Stimulated activated naive CD8-positive, alpha-beta T cell treated with anti-CD3 and anti-CD28 coated beads, Interleukin-15, Interleukin-2, amounts not matched to agents 100 ng/mL and 50 ng/mL, for 24 hours (primary cell): ENCODE measurements around the gene CD72.
A peak's percentile ranks its signal among the peaks of the same experiment; 100 is the strongest.
"Not testable (repeated sequence)": the region's sequence is repeated elsewhere in the genome, so short reads cannot be mapped to it uniquely, and the experiment has no call there.

Source experiments
- H3K27ac Mint-ChIP-seq: one replicate; pipeline ENCODE4 v1.8.0; 2021; ENCODE audit warnings: mild to moderate bottlenecking, mixed read lengths
- H3K27me3 Mint-ChIP-seq: one replicate; pipeline ENCODE4 v1.8.0; 2021; ENCODE audit warnings: mixed read lengths
- H3K36me3 Mint-ChIP-seq: one replicate; pipeline ENCODE4 v1.8.0; 2021; ENCODE audit warnings: low read depth, mixed read lengths
- H3K4me1 Mint-ChIP-seq: one replicate; pipeline ENCODE4 v1.8.0; 2021; ENCODE audit warnings: low read depth, mixed read lengths
- H3K4me3 Mint-ChIP-seq: one replicate; pipeline ENCODE4 v1.8.0; 2021; ENCODE audit warnings: mild to moderate bottlenecking, mixed read lengths
- H3K9me3 Mint-ChIP-seq: one replicate; pipeline ENCODE4 v1.8.0; 2021; ENCODE audit warnings: mixed read lengths

Gene CD72

DNA sequence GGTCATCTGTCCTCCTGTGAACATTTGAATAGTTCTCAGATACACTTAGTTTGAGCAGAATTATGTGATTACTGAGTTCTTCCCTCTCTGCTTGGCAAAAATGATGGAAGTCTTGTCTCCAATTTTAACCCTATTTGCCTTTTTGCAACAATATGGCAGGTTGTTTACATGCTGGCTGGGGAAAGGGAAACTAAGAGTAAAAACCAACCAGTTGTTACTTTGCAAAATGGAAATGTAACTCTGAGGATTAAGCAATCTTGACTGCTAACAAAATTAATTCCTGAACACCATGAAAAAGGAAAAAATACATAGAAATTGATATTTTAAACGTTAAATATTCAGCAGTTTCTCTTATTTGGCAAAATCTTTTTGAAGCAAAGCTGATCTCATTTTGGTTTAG, 21.4 kb upstream of the CD72 start:
- H3K9me3 Mint-ChIP-seq = peaks cover 5% of the 10 kb centered on the region
- peak overlapping the region; percentile 95 for H3K27ac Mint-ChIP-seq
- H3K4me3 Mint-ChIP-seq = peak overlapping the region; percentile 71
- no peaks in the 10 kb centered on the region for H3K27me3 Mint-ChIP-seq
- peaks cover 73% of the 10 kb centered on the region for H3K4me1 Mint-ChIP-seq
- H3K36me3 Mint-ChIP-seq = peaks cover 22% of the 10 kb centered on the region

DNA sequence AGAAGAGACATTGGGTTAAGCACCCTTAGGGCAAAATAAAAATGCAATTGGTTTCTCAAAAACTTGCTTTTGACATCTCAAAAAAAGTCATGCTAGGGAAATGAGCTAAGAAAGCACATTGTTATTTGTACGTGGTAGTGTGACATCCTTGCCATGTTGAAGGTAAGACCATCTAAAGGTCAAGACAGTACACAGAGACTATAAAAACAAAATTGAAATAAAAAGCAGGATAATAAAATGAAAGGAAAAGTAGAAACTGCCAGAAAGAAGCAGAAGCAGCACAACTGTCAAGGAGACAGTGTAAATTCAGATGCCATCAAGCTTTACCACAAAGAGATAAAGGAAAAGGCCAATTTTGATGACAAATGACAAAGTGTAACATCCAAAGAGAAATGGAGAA, 21.0 kb upstream of the CD72 start:
- peak overlapping the region; percentile 71 for H3K4me3 Mint-ChIP-seq
- peaks cover 18% of the 10 kb centered on the region for H3K36me3 Mint-ChIP-seq
- peak overlapping the region; percentile 95 for H3K27ac Mint-ChIP-seq
- H3K4me1 Mint-ChIP-seq = peaks cover 72% of the 10 kb centered on the region
- H3K9me3 Mint-ChIP-seq, H3K27me3 Mint-ChIP-seq: not testable (repeated sequence)

DNA sequence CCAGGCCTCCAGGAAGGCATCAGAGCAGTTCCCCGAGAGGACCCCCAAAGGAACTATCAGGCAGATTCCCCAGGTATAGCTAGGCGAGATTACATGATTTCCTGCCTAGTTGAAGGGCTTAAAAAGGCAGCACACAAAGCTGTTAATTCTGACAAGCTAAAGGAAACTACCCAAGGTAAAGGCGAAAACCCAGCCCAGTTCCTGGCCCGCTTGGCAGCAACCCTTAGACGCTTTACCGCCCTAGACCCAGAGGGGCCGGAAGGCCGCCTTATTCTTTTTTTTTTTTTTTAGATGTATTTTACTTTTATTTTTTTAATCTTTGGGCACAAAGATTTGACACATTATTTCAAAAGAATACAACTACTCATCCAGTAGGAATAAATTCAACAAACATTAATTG, 20.5 kb upstream of the CD72 start:
- peaks cover 70% of the 10 kb centered on the region for H3K4me1 Mint-ChIP-seq
- H3K36me3 Mint-ChIP-seq = peaks cover 18% of the 10 kb centered on the region
- not testable (repeated sequence) for H3K27me3 Mint-ChIP-seq, H3K9me3 Mint-ChIP-seq
- peak overlapping the region; percentile 71 for H3K4me3 Mint-ChIP-seq
- peak overlapping the region; percentile 95 for H3K27ac Mint-ChIP-seq

DNA sequence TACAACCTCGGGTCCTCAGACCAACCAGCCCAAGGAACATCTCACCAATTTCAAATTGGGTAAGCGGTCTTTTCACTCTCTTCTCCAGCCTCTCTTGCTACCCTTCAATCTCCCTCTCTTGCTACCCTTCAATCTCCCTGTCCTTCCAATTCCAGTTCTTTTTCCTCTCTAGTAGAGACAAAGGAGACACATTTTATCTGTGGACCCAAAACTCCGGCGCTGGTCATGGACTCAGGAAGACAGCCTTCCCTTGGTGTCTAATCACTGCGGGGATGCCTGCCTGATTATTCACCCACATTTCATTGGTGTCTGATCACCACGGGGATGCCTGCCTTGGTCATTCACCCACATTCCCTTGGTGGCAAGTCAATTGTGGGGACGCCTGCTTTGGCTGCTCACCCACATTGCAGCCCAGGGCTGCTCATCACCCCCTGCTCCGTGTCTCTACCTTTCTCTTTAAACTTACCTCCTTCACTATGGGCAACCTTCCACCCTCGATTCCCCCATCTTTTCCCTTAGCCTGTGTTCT, 19.3 kb upstream of the CD72 start:
- Mint-ChIP-seq H3K27ac (peak overlapping the region; percentile 91), H3K4me1 (peaks cover 70% of the 10 kb centered on the region)
- not testable (repeated sequence) for H3K4me3 Mint-ChIP-seq

DNA sequence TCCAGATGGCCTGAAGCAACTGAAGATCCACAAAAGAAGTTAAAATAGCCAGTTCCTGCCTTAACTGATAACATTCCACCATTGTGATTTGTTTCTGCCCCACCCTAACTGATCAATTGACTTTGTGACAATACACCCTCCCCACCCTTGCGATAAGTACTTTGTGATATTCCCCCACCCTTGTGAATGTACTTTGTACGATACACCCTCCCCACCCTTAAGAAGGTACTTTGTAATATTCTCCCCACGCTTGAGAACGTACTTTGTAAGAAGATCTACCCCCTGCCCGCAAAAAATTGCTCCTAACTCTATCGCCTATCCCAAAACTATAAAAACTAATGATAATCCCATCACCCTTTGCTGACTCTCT, 18.6 kb upstream of the CD72 start:
- H3K27me3 Mint-ChIP-seq, H3K9me3 Mint-ChIP-seq, H3K4me3 Mint-ChIP-seq: not testable (repeated sequence)
- peak overlapping the region; percentile 91 for H3K27ac Mint-ChIP-seq
- peaks cover 70% of the 10 kb centered on the region for H3K4me1 Mint-ChIP-seq
- peaks cover 18% of the 10 kb centered on the region for H3K36me3 Mint-ChIP-seq

More for the DNA sequence above, 19.3 kb upstream of the CD72 start:
- H3K27me3 Mint-ChIP-seq, H3K9me3 Mint-ChIP-seq: not testable (repeated sequence)
- peaks cover 18% of the 10 kb centered on the region for H3K36me3 Mint-ChIP-seq

DNA sequence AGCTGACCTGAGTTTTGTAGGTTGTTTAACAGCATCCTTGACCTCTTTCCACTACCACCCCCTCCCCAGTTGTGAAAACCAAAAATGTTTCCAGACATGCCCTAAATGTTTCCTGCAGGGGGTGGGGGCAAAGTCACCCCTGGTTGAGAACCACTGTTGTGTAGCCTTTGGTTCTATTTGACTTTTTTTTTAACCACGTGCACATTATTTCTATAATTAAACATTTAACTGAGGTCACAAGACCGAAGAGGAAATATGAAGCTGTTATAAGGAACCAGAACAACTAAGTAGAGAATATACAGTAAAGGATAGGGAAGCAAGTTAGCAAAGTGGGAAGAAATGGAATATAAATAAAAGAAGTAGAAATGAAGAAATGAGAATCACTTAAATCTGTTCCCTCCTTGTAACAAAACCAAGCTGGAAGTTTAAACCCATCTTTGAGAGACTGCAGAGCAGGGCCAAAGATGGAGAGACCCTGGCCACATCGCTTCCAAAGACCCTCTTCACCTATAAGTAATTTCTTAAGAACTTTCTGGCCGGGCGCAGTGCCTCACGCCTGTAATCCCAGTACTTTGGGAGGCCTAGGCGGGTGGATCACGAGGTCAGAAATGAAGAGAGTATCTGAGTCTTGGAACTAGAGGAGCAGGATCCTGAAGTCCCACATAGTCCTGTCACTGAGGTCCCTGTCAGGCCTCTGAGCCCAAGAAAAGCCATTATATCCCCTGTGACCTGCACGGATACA, 18.1 kb upstream of the CD72 start:
- H3K4me1 Mint-ChIP-seq = peaks cover 65% of the 10 kb centered on the region
- peak overlapping the region; percentile 58 for H3K4me3 Mint-ChIP-seq
- peak overlapping the region; percentile 91 for H3K27ac Mint-ChIP-seq
- H3K36me3 Mint-ChIP-seq = peaks cover 14% of the 10 kb centered on the region
- H3K27me3 Mint-ChIP-seq = no peaks in the 10 kb centered on the region
- peaks cover 5% of the 10 kb centered on the region for H3K9me3 Mint-ChIP-seq

DNA sequence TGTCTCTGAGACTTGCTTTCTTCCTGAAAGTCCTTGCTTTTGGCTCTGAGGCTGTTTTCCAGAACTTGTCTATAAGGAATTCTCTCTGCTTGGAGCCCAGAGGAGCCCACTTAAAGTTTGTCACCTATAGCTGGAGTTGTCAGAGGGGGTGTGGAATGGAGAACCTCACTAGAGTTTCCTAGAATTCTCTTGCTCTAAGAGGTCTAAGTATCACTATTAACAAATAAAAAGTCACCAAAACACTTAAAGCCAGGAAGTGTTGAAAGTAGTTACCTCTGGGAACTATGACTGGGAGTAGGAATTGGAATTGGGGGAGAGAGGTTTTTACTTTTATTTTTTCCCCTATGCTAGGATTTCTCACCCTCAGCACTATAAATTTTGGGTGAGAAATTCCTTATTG, 17.5 kb upstream of the CD72 start:
- Mint-ChIP-seq H3K27me3 (no peaks in the 10 kb centered on the region), H3K4me3 (peak overlapping the region; percentile 58), H3K36me3 (peaks cover 8% of the 10 kb centered on the region), H3K27ac (peak overlapping the region; percentile 91), H3K4me1 (peaks cover 60% of the 10 kb centered on the region), H3K9me3 (peaks cover 5% of the 10 kb centered on the region)

DNA sequence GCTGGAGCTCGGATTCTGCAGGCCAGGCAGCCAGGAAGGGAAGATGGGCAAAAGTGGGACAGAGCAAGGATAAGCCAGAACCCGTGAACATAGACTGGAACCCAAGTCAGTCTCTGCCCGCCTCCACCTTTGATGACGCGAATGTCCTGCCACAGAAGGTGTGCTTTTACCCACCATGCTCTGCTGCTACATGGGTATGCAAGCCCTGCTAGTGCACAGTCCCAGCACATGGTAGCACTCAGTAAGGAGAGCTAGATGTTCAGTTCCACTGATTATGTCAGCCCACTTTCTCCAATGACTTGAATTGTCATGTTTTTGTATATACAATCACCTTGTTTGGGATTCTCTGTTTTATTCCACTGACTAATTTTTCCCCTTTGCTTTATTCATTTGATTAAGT, 11.4 kb upstream of the CD72 start:
- Mint-ChIP-seq H3K27ac (no peak overlapping the region), H3K4me1 (peaks cover 35% of the 10 kb centered on the region), H3K4me3 (no peak overlapping the region), H3K27me3 (no peaks in the 10 kb centered on the region), H3K9me3 (no peaks in the 10 kb centered on the region), H3K36me3 (no peaks in the 10 kb centered on the region)

DNA sequence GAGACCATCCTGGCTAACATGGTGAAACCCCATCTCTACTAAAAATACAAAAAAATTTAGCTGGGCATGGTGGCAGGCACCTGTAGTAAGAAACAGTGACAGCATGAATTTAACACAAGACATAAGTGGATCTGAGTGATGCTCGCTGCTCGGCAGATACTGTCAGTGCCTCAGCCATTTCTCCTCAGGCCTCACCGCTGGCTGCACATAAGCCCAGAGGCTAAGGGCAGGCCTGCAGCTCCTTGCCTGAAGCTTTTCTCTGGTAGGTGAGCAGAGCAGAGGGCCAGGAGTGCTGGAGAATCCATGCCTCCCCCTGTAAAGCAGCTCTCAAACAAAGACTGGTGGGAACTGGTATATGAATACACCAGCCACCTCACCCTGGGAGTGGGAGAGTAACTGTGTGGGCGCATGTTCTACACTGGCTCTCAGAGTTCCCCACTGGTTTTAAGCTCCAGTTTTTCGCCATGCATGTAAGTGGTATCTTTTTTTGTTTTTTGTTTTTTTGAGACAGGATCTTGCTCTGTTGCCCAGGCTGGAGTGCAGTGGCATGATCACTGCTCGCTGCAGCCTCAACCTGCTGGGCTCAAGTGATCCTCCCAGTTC, 10.3 kb upstream of the CD72 start:
- Mint-ChIP-seq H3K4me3 (no peak overlapping the region), H3K36me3 (no peaks in the 10 kb centered on the region)

DNA sequence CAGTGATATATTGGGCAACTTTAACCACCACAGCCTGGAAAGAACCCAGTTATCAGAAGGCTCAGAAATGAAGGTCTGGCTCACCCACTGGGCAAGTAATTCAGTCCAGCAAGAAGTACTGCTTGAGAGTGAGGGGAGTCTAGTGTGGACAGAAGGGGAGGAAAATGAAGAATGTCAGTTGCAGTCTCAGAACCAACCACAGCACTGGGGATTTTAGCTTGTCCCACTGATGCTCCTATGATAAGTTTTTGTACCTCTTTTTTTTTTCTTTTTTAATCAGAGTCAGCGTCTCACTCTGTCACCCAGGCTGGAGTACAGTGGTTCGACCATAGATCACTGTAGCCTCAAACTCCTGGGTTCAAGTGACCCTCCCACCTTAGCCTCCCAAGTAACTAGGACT, 9.4 kb upstream of the CD72 start:
- H3K4me3 Mint-ChIP-seq = no peak overlapping the region
- peak overlapping the region; percentile 58 for H3K27ac Mint-ChIP-seq
- H3K27me3 Mint-ChIP-seq = no peaks in the 10 kb centered on the region

More for the DNA sequence above, 10.3 kb upstream of the CD72 start:
- Mint-ChIP-seq H3K27ac (no peak overlapping the region), H3K4me1 (peaks cover 32% of the 10 kb centered on the region), H3K9me3 (no peaks in the 10 kb centered on the region), H3K27me3 (no peaks in the 10 kb centered on the region)

DNA sequence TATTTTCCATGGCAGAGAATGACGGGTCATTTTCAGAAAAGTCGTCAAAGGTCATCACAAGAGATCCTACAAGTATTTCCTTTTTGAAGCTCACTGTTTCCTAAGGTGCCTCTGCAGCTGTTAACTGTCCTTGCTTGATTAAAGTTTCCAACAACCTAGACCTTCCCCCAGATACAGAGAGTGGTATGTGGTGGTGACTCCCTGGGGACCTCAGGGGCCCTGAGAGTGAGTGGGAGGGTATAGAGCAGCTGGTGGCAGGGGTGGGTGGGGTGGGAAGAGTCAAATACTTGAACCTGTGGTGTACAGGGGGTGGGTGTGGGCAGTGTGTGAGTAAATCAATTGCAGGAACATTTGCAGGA, 1.6 kb upstream of the CD72 start:
- no peaks in the 10 kb centered on the region for H3K27me3 Mint-ChIP-seq
- H3K4me3 Mint-ChIP-seq = peak overlapping the region; percentile 84
- no peaks in the 10 kb centered on the region for H3K36me3 Mint-ChIP-seq
- H3K9me3 Mint-ChIP-seq = no peaks in the 10 kb centered on the region
- peak overlapping the region; percentile 95 for H3K27ac Mint-ChIP-seq
- H3K4me1 Mint-ChIP-seq = peaks cover 67% of the 10 kb centered on the region

More for the DNA sequence above, 9.4 kb upstream of the CD72 start:
- Mint-ChIP-seq H3K36me3 (no peaks in the 10 kb centered on the region), H3K4me1 (peaks cover 32% of the 10 kb centered on the region), H3K9me3 (no peaks in the 10 kb centered on the region)

DNA sequence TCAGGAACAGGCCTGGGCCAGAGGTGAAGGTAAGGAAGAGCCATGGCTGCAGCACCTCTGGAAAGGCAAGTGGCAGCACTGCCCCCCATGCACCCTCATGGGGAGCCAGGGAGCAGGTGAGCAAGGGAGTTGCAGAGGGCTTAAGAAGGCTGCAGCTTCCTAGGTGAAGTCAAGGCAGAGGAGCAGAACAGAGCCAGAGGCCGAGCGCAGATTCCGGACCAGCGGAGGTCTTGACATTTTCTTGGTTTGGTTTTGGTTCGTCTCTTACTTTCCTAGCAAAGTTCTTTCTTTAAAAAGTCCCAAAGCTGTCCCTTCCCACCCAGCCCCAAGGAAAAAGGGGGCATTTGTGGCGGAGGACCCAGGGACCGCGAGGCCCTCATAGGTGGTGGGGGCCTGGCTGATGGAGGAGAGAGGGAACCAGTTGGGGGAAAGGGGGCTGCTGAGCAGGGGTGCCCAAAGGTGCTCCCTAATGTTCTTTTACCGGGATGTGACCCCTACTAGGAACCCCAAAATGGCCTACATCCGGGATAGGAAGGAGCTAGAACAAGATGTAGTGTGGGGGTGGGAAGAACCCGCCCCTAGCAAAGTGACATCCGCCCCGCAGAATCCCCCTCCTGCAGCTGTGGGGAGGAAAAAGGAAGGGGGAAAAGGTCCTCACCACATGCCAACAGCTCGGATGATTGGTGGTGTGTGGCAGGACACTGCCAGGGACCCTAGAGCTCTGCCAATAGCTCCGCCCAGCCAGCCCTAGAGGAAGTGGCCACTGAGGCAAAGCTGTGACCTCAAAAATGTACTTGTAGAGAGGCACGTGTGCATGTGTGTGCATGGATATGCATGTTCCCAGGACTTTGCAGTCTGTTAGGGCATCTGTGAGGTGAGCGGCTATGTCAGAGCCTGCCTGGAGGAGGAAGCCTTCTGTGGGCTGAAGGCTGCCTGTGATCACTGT, 914 bp upstream of the CD72 start:
- Mint-ChIP-seq H3K27ac (peak overlapping the region; percentile 95), H3K27me3 (no peaks in the 10 kb centered on the region), H3K4me1 (peaks cover 67% of the 10 kb centered on the region), H3K9me3 (no peaks in the 10 kb centered on the region), H3K4me3 (peak overlapping the region; percentile 84), H3K36me3 (no peaks in the 10 kb centered on the region)

DNA sequence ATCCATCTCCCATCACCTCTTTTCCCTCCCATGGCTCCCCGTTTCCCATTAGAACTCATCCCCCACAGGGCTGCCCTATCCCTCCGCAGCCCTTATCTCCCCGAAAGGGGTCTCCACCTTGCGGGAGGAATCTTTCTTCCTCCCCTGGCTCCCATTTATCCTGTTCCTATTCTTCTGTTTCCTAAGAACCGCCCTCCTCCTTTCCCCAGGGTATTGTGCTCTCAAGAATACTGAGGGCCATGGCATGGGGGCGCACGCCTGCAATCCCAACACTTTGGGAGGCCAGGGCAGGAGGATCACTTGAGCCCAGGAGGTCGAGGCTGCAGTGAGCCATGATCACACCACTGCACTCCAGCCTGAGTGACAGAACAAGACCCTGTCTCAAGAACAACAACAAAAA, 665 bp downstream of the CD72 start:
- peak overlapping the region; percentile 95 for H3K27ac Mint-ChIP-seq
- no peaks in the 10 kb centered on the region for H3K27me3 Mint-ChIP-seq
- peak overlapping the region; percentile 84 for H3K4me3 Mint-ChIP-seq
- H3K9me3 Mint-ChIP-seq = no peaks in the 10 kb centered on the region
- H3K36me3 Mint-ChIP-seq = no peaks in the 10 kb centered on the region
- H3K4me1 Mint-ChIP-seq = peaks cover 67% of the 10 kb centered on the region

DNA sequence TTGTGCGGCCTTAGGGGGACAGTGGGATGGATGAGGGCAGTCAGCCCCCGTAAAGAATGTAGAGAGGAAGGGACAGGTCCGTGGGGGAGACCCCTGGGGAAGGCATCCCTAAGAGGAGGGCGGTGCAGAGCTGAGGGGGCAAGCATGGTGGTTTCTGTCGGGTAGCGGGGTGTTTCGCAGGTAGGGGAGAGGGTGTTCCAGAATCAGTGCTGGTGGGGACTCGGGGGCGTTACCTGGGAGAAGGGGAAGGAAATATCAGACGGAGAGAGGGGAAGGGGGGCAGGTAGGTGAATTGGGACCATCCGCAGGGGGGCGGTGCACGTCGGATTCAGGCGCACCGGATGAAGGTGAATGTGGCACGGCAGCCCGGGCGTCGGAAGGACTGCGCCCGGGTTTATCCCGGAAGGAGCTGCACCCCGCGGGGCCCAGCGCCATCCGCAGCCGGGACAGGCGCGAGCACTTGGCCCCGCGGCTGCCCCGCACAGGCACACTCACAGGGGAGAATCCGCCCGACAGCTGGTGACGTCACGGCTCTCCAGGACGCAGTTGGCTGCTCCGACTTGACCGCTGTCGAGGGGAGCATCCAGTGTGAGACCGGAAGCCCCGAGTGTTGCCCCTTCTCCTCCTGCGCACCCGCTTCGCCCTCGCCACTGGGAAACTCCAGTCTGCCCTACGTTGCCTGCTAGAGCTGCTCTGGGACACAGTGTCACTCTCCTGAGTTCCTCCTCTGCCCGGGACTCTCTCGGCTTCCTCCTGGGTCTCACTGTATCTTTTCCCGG, 1.3 kb downstream of the CD72 start:
- peaks cover 64% of the 10 kb centered on the region for H3K4me1 Mint-ChIP-seq
- no peaks in the 10 kb centered on the region for H3K36me3 Mint-ChIP-seq
- no peaks in the 10 kb centered on the region for H3K9me3 Mint-ChIP-seq
- peak overlapping the region; percentile 84 for H3K4me3 Mint-ChIP-seq
- no peaks in the 10 kb centered on the region for H3K27me3 Mint-ChIP-seq
- H3K27ac Mint-ChIP-seq = peak overlapping the region; percentile 95
